ENCODE measurements around the gene CDKL5. TPM values are rescaled to one million over a fixed set of nuclear protein-coding genes. Genes with fewer than 3 reads are reported as not detected.

Gene CDKL5
- total RNA-seq, 4 donors from 2014 or later, result 5.1 to 11.8 (median 7.4) TPM

DNA sequence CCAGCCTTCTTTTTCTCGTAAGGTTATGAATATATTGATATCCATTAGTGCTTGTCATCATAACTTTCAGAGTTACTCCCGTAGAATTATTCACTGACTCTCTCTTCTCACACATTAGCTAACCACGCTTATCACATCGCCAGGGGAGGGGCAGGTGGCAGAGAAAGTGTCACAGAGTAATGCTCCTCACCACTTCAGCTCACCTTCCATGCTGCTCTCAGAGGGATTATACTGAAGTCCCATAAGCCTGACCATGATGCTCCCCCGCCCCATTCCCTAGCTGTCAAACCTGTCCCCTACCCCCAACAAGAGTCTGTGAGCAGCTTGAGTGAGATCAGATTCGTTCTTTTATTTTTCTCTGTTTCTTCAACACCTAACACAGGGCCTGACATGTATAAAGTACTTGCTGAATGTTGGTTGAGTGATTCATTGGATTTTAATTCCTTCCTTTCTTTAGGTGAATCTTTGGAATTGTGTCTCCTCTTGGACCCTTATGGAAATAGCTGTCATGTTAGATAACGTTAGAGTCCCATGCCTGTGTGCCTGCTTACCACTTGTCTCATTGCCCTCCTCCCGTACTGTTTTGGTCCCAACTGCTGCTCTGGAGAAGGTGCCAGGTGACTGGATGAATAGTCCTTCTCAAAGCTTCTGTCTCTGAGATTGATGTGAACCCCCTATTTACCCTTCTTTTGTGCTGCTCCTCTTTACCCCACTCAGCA is 191.4 kb downstream of the CDKL5 start:
- H3K4me3 ChIP-seq, result no peak overlapping the region
- 84% methylated on average over 8 of the region's 8 CpGs for WGBS
- no peaks in the 10 kb centered on the region for H3K4me1 ChIP-seq
- no peaks in the 10 kb centered on the region for H3K9me3 ChIP-seq
- DNase-seq (ENCODE audit: low spot score in 2 of 2), result no peak
- no peak for TF ChIP-seq POLR2A (IDR thresholded peaks at IDR 0.05)
- TF ChIP-seq CTCF (IDR thresholded peaks at IDR 0.05), result no peak
- no peak for TF ChIP-seq POLR2AphosphoS5 (IDR thresholded peaks at IDR 0.05)
- no peak for TF ChIP-seq EP300 (IDR thresholded peaks at IDR 0.05)
- H3K27me3 ChIP-seq, result no peaks in the 10 kb centered on the region
- no peaks in the 10 kb centered on the region for H3K36me3 ChIP-seq
- H3K27ac ChIP-seq, result no peak overlapping the region

GRCh38 chrX:18617407-18617750 is 192.0 kb downstream of the CDKL5 start:
- Histone ChIP-seq H3K9me3 (no peaks in the 10 kb centered on the region), H3K36me3 (no peaks in the 10 kb centered on the region), H3K27me3 (no peaks in the 10 kb centered on the region), H3K27ac (no peak overlapping the region), H3K4me1 (no peaks in the 10 kb centered on the region), H3K4me3 (no peak overlapping the region)
- TF ChIP-seq POLR2AphosphoS5 (IDR thresholded peaks at IDR 0.05), result no peak
- no peak for TF ChIP-seq POLR2A (IDR thresholded peaks at IDR 0.05)
- TF ChIP-seq EP300 (IDR thresholded peaks at IDR 0.05), result no peak
- no peak for TF ChIP-seq CTCF (IDR thresholded peaks at IDR 0.05)
- 80% methylated on average over 5 of the region's 5 CpGs for WGBS
- no peak for DNase-seq (ENCODE audit: low spot score in 2 of 2)

GRCh38 chrX:18619288-18619687 is 193.9 kb downstream of the CDKL5 start:
- 82% methylated on average over 2 of the region's 2 CpGs for WGBS
- no peak for TF ChIP-seq POLR2A (IDR thresholded peaks at IDR 0.05)
- no peak for TF ChIP-seq CTCF (IDR thresholded peaks at IDR 0.05)
- TF ChIP-seq POLR2AphosphoS5 (IDR thresholded peaks at IDR 0.05), result no peak
- no peak for TF ChIP-seq EP300 (IDR thresholded peaks at IDR 0.05)
- H3K27me3 ChIP-seq, result no peaks in the 10 kb centered on the region
- H3K27ac ChIP-seq, result no peak overlapping the region
- no peaks in the 10 kb centered on the region for H3K36me3 ChIP-seq
- no peaks in the 10 kb centered on the region for H3K9me3 ChIP-seq
- no peak for DNase-seq (ENCODE audit: low spot score in 2 of 2)
- H3K4me3 ChIP-seq, result no peak overlapping the region
- no peaks in the 10 kb centered on the region for H3K4me1 ChIP-seq

DNA sequence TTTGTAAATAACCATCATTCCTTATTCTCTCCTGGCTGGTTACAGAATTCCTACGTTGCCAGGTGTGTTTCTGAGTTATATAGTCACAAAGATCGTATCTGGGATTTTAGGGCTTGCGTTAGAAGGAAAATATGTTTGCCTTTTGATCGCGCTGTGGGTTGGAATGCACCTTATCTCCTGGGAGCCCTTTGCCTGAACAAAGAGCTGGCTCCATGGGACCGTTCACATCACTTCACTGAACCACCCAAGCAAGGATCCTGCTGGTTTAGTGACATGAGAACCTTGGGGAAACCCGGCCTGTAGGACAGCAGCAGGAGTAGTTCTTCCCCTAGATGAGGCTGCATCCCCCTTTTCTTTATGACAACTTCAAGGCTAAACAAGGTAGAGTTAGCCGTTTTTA is 194.9 kb downstream of the CDKL5 start:
- WGBS, result 76% methylated on average over 8 of the region's 8 CpGs
- Histone ChIP-seq H3K9me3 (no peaks in the 10 kb centered on the region), H3K27ac (no peak overlapping the region), H3K4me3 (no peak overlapping the region), H3K27me3 (no peaks in the 10 kb centered on the region), H3K4me1 (no peaks in the 10 kb centered on the region), H3K36me3 (no peaks in the 10 kb centered on the region)
- TF ChIP-seq EP300 (IDR thresholded peaks at IDR 0.05) (no peak), CTCF (IDR thresholded peaks at IDR 0.05) (no peak), POLR2AphosphoS5 (IDR thresholded peaks at IDR 0.05) (no peak), POLR2A (IDR thresholded peaks at IDR 0.05) (no peak)
- DNase-seq (ENCODE audit: low spot score in 2 of 2), result no peak

GRCh38 chrX:18624599-18624998 is 199.2 kb downstream of the CDKL5 start:
- no peaks in the 10 kb centered on the region for H3K4me1 ChIP-seq
- no peak for DNase-seq (ENCODE audit: low spot score in 2 of 2)
- 83% methylated on average over 2 of the region's 2 CpGs for WGBS
- no peak for TF ChIP-seq POLR2AphosphoS5 (IDR thresholded peaks at IDR 0.05)
- H3K4me3 ChIP-seq, result no peak overlapping the region
- no peaks in the 10 kb centered on the region for H3K36me3 ChIP-seq
- no peak overlapping the region for H3K27ac ChIP-seq
- no peaks in the 10 kb centered on the region for H3K9me3 ChIP-seq
- no peaks in the 10 kb centered on the region for H3K27me3 ChIP-seq

- WGBS, result 88% methylated on average over 8 of the region's 8 CpGs
- Histone ChIP-seq H3K4me1 (no peaks in the 10 kb centered on the region), H3K27me3 (no peaks in the 10 kb centered on the region), H3K9me3 (no peaks in the 10 kb centered on the region), H3K36me3 (no peaks in the 10 kb centered on the region), H3K27ac (no peak overlapping the region), H3K4me3 (no peak overlapping the region)
- no peak for DNase-seq (ENCODE audit: low spot score in 2 of 2)
- TF ChIP-seq EP300 (IDR thresholded peaks at IDR 0.05), result no peak
- no peak for TF ChIP-seq CTCF (IDR thresholded peaks at IDR 0.05)
- no peak for TF ChIP-seq POLR2A (IDR thresholded peaks at IDR 0.05)
- TF ChIP-seq POLR2AphosphoS5 (IDR thresholded peaks at IDR 0.05), result no peak
These were observed 205.5 kb downstream of the CDKL5 start for GRCh38 chrX:18630934-18631333.
